SK-MEL-5 (cell line): Measurements from ENCODE around the gene DMRTA2. TPM values are rescaled to one million over a fixed set of nuclear protein-coding genes. Genes with fewer than 3 reads are reported as not detected.

Source experiments
- DNase-seq: peaks from one replicate; pipeline ENCODE4 v3.0.0-alpha.2; 2016; ENCODE audit warnings: low read depth, low spot score
- in situ Hi-C: cut with HindIII; loops from 2 replicates; pipeline ENCODE4 v1.10.0; 2016; ENCODE audit warnings: low sequenced_read_pairs, high pct_unique_total_duplicates, low pct_unique_long_range_greater_than_20kb
- total RNA-seq: library from RNA; depleted of rRNA; stranded (reverse); fragments of >200 nt; shearing (Covaris generic); gene quantifications from 2 replicates; pipeline ENCODE4 v1.2.3, GENCODE V29; 2014

The DMRTA2 gene
- total RNA-seq, 1 experiment from 2014 or later, result 0.21 TPM

GRCh38 chr1:50425376-50426107 is 2.3 kb upstream of the DMRTA2 start:
- peak; percentile 11 for DNase-seq
- in situ Hi-C loops, result no loop called here

- in situ Hi-C loops, result no loop called here
- DNase-seq, result no peak
Measured at GRCh38 chr1:50424884-50425375, 1.7 kb upstream of the DMRTA2 start.

DNA sequence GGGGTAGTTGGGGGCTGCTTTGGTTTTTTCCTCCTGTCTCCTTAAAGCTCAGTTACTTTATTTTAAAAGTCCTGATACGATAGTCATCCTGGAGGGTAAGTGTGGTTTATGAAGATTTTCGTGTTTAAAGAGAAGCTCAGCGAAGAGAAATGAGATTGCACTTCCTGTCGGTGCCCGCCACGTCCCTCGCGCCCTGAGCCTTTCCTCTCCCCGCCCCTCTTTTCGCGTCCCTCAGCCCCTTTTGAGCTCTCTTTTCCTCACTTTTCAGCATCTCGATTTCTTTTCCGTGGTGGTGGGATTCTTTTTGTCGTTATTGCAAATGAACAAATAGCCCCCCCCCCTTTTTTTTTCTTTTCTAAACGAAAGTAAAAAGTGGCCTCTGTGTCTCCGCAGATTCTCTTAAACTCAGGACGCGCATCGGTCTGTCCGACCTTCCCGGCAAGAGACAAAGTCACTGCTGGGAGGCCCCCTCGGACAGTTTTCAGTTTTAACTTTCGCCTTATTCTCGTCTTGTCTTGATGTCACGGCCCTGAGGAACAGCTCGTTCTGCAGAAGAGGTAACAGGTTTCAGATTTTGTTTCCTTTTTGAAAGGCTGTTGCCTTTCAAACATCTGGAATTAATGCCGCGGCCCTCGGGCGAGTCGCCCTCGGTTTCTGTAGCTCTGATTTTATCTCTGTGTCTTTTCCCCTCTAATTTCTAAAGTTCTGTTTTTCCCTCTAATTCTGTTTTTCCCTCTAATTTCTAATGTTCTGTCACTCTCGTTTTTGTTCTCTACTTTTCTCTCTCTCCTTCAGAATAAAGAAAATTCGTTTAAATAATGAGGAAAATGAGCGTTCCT is 1.0 kb upstream of the DMRTA2 start:
- in situ Hi-C loops, result no loop called here
- DNase-seq, result no peak

DNA sequence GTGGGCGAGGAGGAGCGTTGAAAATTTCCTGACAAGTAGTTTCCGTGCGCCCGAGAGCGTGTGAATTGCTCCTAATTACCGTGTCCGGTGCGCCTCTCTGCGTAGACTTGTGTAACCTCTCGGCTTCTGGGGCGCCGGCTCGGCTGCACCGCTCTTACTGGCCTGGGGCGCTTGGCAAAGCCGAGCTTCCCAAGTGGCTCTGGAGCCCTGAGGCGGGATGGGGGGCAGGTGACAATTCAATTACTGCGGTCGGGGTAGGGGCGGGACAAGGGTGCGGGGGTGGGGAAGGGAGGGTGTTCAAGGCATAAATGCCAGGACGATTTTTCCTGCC is 392 bp upstream of the DMRTA2 start:
- no peak for DNase-seq
- in situ Hi-C loops, result no loop called here

DNA sequence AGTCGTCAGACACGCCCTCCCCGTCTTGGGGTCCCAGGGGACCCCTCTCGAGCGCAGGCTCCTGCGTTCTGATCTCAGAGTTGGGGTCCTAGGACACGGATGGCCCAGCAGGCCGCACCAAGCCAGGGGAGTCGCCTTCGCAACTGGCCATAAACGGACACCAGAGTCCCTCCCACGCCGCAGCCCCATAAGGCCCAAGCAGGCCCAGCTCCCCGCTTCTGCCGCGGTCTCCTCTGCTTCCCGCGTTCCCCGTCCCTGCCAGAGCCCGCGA is 633 bp downstream of the DMRTA2 start:
- in situ Hi-C loops, result no loop called here
- no peak for DNase-seq

GRCh38 chr1:50421768-50422674 is 1.2 kb downstream of the DMRTA2 start:
- in situ Hi-C loops, result no loop called here
- DNase-seq, result no peak

DNA sequence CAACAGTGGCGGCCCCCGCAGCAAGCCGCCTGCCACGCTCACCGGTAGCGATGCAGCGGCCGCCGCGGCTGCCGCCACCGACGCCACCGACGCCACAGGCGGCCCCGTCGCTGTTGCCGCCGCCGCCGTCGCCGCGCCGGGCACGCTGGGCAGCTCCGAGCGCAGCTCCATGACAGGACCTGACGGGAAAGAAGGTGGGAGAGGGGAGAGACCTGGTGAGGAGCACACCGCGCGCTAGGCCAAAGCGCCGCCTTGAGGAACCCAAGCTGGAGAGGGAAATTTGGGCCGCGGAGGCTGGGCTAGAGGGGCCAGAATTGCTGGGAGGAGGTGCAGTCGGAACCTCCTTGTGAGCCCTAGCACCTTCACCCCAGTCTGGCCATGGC is 1.9 kb downstream of the DMRTA2 start:
- DNase-seq, result no peak
- in situ Hi-C loops, result no loop called here

- no peak for DNase-seq
- in situ Hi-C loops, result no loop called here
Measured at GRCh38 chr1:50420689-50421365, 2.4 kb downstream of the DMRTA2 start.

DNA sequence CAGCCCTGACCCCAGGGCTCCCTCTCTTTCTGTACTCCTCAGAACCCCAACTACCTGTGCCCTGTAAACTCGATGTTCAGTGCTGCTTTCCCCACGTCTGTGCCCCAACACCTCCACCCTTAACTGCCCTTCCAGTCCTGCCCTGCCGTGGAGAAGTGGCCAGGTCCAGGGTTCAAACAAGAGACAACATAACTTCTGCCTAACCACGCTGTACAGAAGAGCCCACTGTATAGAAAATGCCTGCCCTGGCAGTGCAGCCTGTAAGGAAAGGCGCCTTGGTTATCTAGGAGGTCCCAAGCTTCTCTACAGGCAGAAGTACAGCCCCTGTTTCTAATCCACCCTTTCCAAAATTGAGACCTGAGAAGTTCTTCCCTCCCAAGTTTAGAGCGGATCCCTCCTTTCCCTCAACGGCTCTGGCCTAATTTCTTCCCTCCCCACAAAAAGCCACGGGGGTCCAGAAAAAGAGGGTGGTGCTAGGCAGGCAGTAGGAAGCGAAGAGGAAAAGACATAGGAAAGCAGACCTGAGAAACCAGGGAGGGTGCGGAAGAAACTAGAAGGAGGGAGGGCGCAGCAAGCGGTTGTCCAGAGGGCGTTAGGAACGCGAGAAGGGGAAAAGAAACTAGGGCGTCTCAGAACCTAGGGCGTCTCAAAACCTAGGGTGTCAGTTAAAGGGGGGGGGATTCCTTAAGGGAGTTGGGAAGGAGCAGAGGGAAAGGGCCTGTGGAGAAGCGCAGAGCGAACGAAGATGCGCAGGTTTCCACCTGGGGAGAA is 3.2 kb downstream of the DMRTA2 start:
- in situ Hi-C loops, result no loop called here
- DNase-seq, result no peak

GRCh38 chr1:50419192-50419906 is 3.9 kb downstream of the DMRTA2 start:
- no peak for DNase-seq
- in situ Hi-C loops, result no loop called here

GRCh38 chr1:50418600-50419109 is 4.6 kb downstream of the DMRTA2 start:
- DNase-seq, result no peak
- in situ Hi-C loops, result no loop called here

DNA sequence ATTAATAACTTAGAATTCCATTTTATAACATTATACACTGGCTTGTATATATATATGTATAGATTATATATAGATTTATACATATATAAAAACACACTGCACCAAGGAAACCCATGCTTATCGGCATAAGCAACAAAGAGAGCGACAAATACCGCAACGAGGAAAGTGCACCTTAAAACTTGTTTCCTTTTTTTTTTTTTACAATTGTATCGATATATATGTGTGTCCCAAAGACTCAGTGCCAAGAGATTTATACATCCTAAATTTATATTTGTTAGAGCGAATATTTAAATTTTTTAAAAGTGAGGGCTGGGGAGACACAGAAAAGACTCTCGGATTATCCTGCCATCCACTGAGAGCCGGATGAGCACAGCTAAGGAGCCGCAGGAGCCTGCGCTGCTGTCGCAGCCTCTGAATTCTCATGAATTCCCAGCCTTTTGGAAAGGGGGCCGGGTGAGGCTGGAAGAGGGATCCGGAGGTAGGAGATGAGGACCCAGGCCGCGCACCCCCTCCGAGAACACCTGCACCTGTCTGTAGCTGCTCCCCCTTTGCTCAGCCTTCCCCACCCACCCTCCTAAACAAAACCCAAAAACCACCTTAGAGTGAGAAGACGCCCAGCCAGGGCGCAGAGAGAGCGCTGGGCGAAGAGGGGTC is 5.2 kb downstream of the DMRTA2 start:
- in situ Hi-C loops, result no loop called here
- DNase-seq, result no peak

DNA sequence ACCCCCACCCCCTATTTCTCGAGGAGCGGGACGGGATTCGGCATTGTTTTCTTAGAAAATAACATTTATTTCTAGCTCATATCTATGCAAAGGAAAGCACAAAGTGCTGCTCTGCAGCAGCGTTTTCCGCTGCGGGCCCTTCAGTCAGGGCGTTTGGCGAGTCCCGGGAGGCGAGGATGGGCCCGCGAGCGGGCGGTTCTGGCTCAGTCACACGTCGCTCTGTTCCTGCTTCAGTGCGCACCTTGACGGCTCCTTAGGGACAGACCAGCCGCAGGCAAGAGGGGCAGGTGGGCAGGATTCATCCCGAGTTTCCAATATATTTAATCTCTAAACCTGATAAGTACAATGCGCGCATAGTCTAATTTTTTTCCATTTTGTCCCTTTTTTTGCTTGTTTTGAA is 5.7 kb downstream of the DMRTA2 start:
- in situ Hi-C loops, result no loop called here
- no peak for DNase-seq

DNA sequence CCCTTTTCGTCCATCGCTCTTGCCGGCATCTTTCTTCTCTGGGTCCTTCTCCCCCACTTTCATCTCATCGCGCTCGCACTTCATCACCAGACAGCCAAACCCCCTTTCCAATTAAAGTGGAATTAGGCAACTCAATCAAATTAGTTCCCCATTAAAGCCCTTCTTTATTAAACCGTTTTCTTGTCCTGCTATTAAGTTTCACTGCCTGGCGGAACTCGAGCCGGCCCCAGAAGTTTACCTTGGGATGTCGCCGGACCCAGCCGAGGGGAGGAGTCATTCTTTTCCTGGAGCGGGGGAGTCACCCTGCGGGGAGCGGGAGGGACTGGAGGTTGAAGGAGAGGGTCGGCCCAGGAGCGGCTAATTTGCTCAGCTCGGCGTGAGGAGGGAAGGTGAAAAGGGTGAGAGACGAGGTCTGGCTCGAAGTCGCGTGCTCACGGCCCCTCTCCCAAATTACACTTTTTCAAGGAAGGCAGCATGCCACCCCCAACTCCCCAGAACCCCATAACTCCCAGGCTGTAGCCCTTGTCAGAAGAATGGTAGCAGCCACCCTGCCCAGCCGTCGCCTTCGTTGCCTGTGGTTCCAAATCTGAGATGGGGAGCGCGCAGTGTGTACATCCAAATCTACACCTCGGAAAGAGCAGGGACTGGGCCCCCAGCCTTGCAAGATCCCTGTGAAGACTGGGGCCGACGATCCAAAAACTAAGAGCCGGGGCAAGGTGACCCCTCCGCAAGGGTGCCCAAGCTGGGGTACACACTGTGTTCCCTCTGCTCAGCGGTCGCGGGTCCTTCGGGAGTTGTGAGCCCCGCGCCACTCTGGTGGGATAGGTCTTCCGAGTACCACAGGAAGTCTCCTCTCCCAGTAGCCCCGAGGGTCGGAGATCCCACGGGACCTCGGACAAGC is 6.4 kb downstream of the DMRTA2 start:
- in situ Hi-C loops, result no loop called here
- no peak for DNase-seq

DNA sequence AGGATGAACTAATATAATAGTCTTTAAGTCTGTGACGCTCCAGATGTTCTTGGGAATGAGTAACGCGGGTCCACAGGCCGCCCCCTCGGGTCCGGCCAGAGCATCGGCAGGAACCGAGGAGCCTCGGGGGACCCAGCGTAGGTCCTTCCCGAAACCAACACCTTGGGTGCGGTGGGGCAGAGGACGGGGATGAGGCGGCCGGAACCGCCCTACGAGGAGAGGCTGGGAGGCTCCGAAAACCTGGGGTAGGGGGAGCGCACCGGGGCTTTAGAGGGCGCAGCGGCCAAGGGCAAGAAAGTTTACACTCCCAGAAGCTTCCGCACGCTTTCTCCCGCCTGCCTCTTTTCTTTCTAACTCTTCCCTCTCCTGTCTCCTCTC is 7.1 kb downstream of the DMRTA2 start:
- no peak for DNase-seq
- in situ Hi-C loops, result no loop called here
